ELF-1 (cell line): Measurements from ENCODE around the gene RBMS1.
A peak's percentile ranks its signal among the peaks of the same experiment; 100 is the strongest.

Source experiments
- DNase-seq: peaks from one replicate; pipeline ENCODE4 v3.0.0-alpha.2; 2016; ENCODE audit warnings: low read depth, low spot score

RBMS1 gene

GRCh38 chr2:160362018-160362417 is 131.6 kb downstream of the RBMS1 start:
- DNase-seq: no peak

GRCh38 chr2:160360089-160360757 is 133.4 kb downstream of the RBMS1 start:
- no peak for DNase-seq

- no peak for DNase-seq
Measured at GRCh38 chr2:160358046-160358445, 135.6 kb downstream of the RBMS1 start.

- no peak for DNase-seq
Measured at GRCh38 chr2:160356485-160356884, 137.1 kb downstream of the RBMS1 start.

GRCh38 chr2:160355080-160355479 is 138.5 kb downstream of the RBMS1 start:
- no peak for DNase-seq

- DNase-seq: no peak
Measured at GRCh38 chr2:160354677-160355076, 138.9 kb downstream of the RBMS1 start.

- DNase-seq: no peak
Measured at GRCh38 chr2:160353813-160354212, 139.8 kb downstream of the RBMS1 start.

- no peak for DNase-seq
Measured at GRCh38 chr2:160353166-160353565, 140.4 kb downstream of the RBMS1 start.

- DNase-seq: no peak
Measured at GRCh38 chr2:160352500-160352899, 141.1 kb downstream of the RBMS1 start.

- DNase-seq: no peak
Measured at GRCh38 chr2:160351956-160352355, 141.7 kb downstream of the RBMS1 start.

GRCh38 chr2:160349306-160349705 is 144.3 kb downstream of the RBMS1 start:
- DNase-seq: no peak

GRCh38 chr2:160347269-160347863 is 146.2 kb downstream of the RBMS1 start:
- DNase-seq: no peak

- no peak for DNase-seq
Measured at GRCh38 chr2:160345071-160345764, 148.4 kb downstream of the RBMS1 start.

GRCh38 chr2:160343404-160343803 is 150.2 kb downstream of the RBMS1 start:
- no peak for DNase-seq

- no peak for DNase-seq
Measured at GRCh38 chr2:160339726-160340125, 153.9 kb downstream of the RBMS1 start.

GRCh38 chr2:160338901-160339685 is 154.5 kb downstream of the RBMS1 start:
- peak; percentile 18 for DNase-seq

- DNase-seq: no peak
Measured at GRCh38 chr2:160337728-160338127, 155.9 kb downstream of the RBMS1 start.

GRCh38 chr2:160336635-160337034 is 157.0 kb downstream of the RBMS1 start:
- no peak for DNase-seq

GRCh38 chr2:160336105-160336504 is 157.5 kb downstream of the RBMS1 start:
- DNase-seq: no peak

GRCh38 chr2:160335441-160335840 is 158.2 kb downstream of the RBMS1 start:
- DNase-seq: no peak

- DNase-seq: no peak
Measured at GRCh38 chr2:160334028-160334741, 159.4 kb downstream of the RBMS1 start.
